Measurements from ENCODE around the gene ODF2.

ODF2 gene

DNA sequence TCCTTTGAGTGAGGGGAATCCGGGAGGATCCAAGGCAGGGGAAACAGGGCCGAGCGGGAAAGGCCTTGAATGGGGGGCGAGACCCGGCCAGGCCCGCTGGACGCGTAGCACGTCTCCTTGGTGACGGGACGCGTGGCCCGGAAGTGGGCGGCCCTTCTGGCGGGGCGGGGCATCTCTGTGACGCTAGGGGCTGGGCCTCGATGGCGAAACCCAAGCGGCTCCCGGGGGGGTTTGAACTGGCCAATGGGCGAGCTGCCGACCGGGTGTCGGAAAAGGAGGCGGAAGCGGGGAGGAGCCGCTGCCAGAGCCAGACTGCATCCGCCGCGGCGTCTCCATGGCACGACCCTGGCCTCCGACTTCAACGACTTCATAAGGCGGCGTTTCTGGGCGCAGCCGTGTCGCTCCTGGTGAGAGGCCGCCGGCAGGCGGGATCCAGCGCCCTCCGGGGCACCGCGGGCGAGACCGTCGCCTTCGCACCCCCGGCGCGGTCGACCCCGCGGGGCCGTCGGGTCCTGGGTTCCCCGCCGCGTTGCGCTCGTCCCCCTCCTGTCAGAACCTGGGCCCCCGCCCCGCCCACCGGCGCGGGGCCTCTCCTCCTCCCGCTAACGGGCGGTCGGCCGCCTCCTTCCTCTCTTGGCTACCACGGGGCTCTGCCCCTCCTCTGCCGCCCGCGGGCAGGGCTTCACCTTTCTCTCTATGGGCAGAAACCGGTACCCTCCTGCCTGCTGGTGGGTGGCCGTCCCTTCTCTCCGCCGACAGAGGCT is at the start of gene ODF2:
Gene ODF2 (plus strand): TSS at position 158 of the 764 bp plus-strand sequence. CDS start 86 bp downstream, at position 244.
- TF ChIP-seq, protein P1, sequence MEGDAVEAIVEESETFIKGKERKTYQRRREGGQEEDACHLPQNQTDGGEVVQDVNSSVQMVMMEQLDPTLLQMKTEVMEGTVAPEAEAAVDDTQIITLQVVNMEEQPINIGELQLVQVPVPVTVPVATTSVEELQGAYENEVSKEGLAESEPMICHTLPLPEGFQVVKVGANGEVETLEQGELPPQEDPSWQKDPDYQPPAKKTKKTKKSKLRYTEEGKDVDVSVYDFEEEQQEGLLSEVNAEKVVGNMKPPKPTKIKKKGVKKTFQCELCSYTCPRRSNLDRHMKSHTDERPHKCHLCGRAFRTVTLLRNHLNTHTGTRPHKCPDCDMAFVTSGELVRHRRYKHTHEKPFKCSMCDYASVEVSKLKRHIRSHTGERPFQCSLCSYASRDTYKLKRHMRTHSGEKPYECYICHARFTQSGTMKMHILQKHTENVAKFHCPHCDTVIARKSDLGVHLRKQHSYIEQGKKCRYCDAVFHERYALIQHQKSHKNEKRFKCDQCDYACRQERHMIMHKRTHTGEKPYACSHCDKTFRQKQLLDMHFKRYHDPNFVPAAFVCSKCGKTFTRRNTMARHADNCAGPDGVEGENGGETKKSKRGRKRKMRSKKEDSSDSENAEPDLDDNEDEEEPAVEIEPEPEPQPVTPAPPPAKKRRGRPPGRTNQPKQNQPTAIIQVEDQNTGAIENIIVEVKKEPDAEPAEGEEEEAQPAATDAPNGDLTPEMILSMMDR (IDR thresholded peaks at IDR 0.05; ENCODE audit: low read depth, low read length): no peak
- H3K4me3 ChIP-seq (replicated peaks in 1 of 2; ENCODE audit: low read depth in 2 of 2, low read length in 2 of 2): peak within 1 kb of the TSS; percentile 86 to 95
- peak; percentile 96 to 97 for DNase-seq (ENCODE audit: low read depth in 2 of 2)

DNA sequence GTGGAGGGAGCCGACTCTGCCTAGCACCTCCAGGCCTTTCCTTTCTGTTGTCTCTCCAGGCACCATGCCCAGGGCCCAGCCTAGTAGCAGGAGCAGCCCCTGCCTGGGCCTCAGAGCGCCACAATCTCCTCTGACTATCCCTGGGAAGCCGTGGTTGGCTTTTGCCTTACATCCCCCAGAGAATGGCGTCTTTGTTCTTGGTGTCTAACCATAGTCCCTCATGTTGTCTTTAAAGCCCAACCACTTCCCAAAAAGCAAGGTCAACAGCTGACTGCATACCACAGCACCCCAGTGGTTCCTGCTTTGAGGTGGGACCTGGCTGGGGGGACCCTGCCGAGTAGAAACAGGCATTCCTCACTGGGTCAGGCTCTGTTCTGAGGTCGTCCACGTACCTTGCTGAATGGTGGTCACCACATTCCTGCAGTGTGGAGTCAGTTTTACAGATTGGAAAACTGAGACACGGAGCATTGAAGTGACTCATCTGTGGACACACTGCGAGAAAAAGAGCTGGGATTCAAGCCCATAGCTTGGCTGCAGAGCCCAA is 48.9 kb upstream of the ODF2 start:
- TF ChIP-seq, protein P1 (IDR thresholded peaks at IDR 0.05; ENCODE audit: low read depth, low read length): no peak
- no peak overlapping the region for H3K4me3 ChIP-seq (replicated peaks in 1 of 2; ENCODE audit: low read depth in 2 of 2, low read length in 2 of 2)
- peak; percentile 41 to 50 for DNase-seq (ENCODE audit: low read depth in 2 of 2)

DNA sequence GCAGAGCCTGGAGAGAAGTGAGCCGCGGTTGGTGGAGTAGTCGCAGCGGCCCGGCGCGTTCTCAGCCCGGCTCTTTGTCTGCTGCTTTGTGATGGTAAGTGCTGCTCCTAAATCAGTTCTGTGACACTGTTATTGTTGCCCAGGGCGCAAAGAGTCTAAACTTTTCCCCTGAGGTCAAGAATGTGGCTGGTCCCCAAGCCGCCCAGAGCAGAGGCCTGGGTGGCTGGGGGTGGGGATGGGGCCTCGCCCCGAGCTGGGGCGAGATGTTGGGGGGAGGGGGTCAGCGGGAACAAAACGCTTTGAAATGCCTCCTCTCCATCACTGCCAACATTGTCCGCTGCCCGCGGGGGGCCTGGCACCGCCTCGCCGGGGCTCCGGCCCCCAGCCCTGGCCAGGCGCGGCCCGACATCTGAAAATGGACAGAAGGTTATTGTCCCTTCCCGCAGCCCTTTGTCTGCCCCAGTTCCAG is 46.8 kb upstream of the ODF2 start:
- no peak for DNase-seq (ENCODE audit: low read depth in 2 of 2)
- TF ChIP-seq, protein P1 (IDR thresholded peaks at IDR 0.05; ENCODE audit: low read depth, low read length): no peak
- no peak overlapping the region for H3K4me3 ChIP-seq (replicated peaks in 1 of 2; ENCODE audit: low read depth in 2 of 2, low read length in 2 of 2)

DNA sequence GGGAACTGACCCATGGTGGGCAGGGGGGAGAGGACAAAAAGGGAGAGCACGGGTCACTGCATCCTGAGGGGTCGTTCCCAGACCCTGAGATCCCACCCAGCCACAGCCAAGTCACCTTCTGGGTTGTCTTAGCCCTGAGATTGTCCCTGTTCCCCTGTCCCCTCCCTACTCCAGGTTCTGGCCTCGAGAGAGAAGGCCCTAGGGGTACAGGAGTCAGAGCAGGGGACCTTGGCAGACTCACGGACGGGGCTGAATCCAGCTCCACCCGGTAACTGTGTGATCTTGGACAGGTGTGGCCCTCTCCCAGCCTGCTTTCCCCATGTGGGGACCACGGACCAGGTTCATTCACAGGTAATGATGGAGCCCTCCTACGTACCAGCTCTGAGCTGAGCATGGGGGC is 46.4 kb upstream of the ODF2 start:
- H3K4me3 ChIP-seq (replicated peaks in 1 of 2; ENCODE audit: low read depth in 2 of 2, low read length in 2 of 2): no peak overlapping the region

DNA sequence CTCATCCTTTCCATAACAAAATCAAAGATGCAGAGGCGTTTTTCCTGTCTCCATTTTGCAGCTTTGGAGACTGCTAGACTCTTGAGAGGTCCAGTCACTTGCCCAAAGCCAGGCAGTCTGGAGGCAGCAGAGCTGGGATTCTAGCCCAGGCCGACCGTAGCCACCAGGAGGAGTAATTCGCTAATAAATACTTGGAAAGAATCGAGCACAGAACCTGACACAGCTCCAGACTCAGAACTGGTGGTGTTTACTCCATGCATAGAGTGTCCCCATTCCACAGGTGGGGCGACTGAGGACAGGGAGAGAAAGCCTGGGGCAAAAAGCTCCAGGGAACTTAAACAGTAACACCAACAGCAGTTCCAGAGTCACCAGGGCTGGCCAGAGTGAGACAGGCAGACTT is 45.8 kb upstream of the ODF2 start:
- H3K4me3 ChIP-seq (replicated peaks in 1 of 2; ENCODE audit: low read depth in 2 of 2, low read length in 2 of 2): no peak overlapping the region
- TF ChIP-seq, protein P1 (IDR thresholded peaks at IDR 0.05; ENCODE audit: low read depth, low read length): peak; percentile 45
- DNase-seq (ENCODE audit: low read depth in 2 of 2): peak; percentile 45 to 55

More for the DNA sequence above, 46.4 kb upstream of the ODF2 start:
- no peak for DNase-seq (ENCODE audit: low read depth in 2 of 2)
- TF ChIP-seq, protein P1 (IDR thresholded peaks at IDR 0.05; ENCODE audit: low read depth, low read length): no peak

DNA sequence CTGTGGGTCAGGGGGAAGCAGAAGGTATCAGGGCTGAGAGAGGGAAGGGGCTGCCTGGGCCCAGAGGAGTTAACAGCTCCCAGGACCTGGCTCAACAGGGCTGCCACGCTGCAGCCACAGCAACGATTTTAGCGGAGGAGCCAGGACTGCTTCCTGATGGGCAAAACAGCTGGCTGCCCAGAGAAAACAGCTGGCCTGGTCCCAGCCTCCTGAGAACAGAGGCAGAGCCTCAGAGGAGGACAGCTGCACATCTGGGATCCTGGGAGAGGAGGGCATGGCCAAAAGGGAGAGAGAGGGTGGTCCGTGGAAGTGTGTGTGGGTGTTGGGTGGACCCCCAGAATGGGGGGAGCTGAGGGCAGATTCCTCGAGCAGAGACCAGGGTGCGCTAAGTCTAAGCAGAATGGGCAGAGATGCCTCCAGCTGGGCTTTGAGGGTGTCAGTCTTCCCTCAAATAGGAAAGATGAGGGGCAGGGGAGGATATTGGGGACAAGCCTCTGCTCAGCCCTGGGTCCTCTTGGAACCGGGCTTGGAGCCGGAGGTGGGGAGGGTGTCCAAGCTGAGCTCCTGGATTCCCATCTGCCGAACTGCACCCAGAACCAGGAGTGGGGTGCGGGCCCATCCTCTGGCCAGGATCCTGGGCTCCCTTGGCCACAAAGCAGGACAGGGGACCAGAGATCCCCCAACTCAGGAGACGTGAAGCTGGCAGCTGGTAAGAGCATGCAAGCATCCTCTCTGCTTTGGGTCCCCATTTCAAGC is 44.3 kb upstream of the ODF2 start:
- TF ChIP-seq, protein P1 (IDR thresholded peaks at IDR 0.05; ENCODE audit: low read depth, low read length): no peak
- no peak for DNase-seq (ENCODE audit: low read depth in 2 of 2)
- H3K4me3 ChIP-seq (replicated peaks in 1 of 2; ENCODE audit: low read depth in 2 of 2, low read length in 2 of 2): no peak overlapping the region

Data from cardiac fibroblast (primary cell).